Stimulated activated CD8-positive, alpha-beta memory T cell treated with anti-CD3 and anti-CD28 coated beads, Interleukin-4, amount 100 ng/mL, for 4 hours (primary cell): Measurements from ENCODE around the gene TNFSF10.

Source experiments
- DNase-seq, 2 donors: peaks; one replicate each; pipeline ENCODE4 v3.0.0-alpha.2; 2020; ENCODE audit warnings: low read depth in 2 of 2, low spot score in 1 of 2

The TNFSF10 gene

GRCh38 chr3:172518929-172519640 lies 4.1 kb downstream of the TNFSF10 start:
- no peak for DNase-seq

- DNase-seq: no peak
Observed at GRCh38 chr3:172517859-172518466, 5.3 kb downstream of the TNFSF10 start.

GRCh38 chr3:172516318-172517214 lies 6.7 kb downstream of the TNFSF10 start:
- no peak for DNase-seq

GRCh38 chr3:172515130-172515918 lies 7.9 kb downstream of the TNFSF10 start:
- DNase-seq: no peak

- DNase-seq: no peak
Observed at GRCh38 chr3:172514678-172515077, 8.6 kb downstream of the TNFSF10 start.

GRCh38 chr3:172513488-172513887 lies 9.7 kb downstream of the TNFSF10 start:
- DNase-seq: no peak

GRCh38 chr3:172511783-172512762 lies 11.2 kb downstream of the TNFSF10 start:
- DNase-seq: peak in 1 of 2 donors; percentile 9

GRCh38 chr3:172506094-172506493 lies 17.1 kb downstream of the TNFSF10 start:
- no peak for DNase-seq

- DNase-seq: no peak
Observed at GRCh38 chr3:172501540-172501939, 21.7 kb downstream of the TNFSF10 start.

- peak; percentile 36 to 72 for DNase-seq
Observed at GRCh38 chr3:172490198-172490669, 33.0 kb downstream of the TNFSF10 start.

- DNase-seq: no peak
Observed at GRCh38 chr3:172478116-172478515, 45.1 kb downstream of the TNFSF10 start.

GRCh38 chr3:172476347-172476746 lies 46.9 kb downstream of the TNFSF10 start:
- no peak for DNase-seq

GRCh38 chr3:172475703-172476102 lies 47.5 kb downstream of the TNFSF10 start:
- DNase-seq: no peak

GRCh38 chr3:172471903-172472302 lies 51.3 kb downstream of the TNFSF10 start:
- no peak for DNase-seq

GRCh38 chr3:172470588-172470987 lies 52.6 kb downstream of the TNFSF10 start:
- no peak for DNase-seq

- no peak for DNase-seq
Observed at GRCh38 chr3:172467170-172467824, 55.9 kb downstream of the TNFSF10 start.

- no peak for DNase-seq
Observed at GRCh38 chr3:172466553-172467130, 56.6 kb downstream of the TNFSF10 start.

GRCh38 chr3:172465281-172465680 lies 57.9 kb downstream of the TNFSF10 start:
- DNase-seq: no peak

- DNase-seq: no peak
Observed at GRCh38 chr3:172464306-172464705, 58.9 kb downstream of the TNFSF10 start.
